ENCODE data around the gene GFRA4. TPM values are rescaled to one million over a fixed set of nuclear protein-coding genes. Genes with fewer than 3 reads are reported as not detected.

GFRA4 gene
- total RNA-seq, 5 donors from 2014 or later (not counting 1 experiment from before 2014, with no cell fraction given) = not detected

DNA sequence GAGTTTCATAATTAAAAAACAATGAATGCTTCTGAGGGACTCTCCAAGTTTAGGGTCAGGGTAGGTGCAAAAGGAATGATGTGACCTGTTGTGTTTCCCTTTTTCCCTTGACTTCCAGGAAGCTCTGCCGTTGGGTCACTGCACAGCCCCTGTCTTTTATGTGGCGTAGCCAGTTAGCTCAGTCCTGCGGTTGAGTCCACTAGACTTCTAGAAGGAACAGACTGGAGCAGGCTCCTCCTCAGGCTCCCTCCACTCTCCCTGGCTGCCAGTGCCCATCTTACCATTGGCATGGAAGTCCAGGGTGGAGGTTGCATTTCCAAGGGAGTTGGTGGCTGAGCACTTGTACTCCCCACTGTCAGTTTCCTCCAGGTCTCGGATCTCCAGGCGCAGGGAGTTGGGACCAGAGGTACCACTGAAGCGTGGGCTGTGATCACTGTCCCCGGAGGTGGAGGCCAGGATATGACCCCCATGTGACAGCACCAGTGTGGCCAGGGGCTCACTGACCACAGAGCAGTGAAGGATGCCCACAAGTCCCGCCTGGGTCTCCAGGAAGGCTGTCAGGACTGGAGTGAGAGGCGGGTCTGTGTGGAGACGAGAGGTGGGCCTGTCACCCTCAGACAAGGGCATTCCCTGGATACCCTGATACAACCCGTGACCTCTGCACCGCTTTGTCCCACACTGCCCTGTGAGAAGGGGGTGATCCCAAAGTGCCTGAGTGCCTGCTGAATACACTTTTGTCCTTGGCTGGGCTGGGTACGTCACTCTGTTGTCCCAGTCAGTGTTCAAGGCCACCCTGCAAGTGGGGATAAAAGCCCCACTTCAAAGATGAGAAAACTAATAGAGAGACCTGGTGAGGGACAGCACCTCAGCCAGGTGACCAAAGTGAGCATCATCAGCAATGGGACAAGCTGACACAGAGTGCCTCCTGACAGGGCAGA is 38.1 kb upstream of the GFRA4 start:
- H3K27ac Mint-ChIP-seq = no peak overlapping the region

DNA sequence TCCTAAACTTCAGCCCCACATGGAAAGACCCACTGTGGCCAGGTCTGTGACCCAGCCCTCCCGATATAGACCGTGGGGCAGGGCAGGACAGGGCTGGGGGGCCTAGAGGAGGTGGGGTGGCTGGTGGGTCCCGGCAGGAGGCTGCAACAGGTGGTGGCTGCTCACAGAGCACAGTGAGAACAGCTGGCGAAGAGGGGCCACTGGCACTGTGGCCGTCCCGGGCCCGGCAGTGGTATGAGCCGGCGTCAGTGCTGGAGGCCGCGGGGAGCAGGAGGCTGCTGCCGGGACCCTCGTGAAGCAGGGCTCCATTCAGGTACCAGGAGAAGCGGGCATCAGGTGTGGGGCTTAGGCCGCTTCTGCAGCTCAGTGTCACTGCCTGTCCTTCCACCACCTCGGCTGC is 35.8 kb upstream of the GFRA4 start:
- no peak overlapping the region for H3K27ac Mint-ChIP-seq
- H3K27me3 Mint-ChIP-seq = no peaks in the 10 kb centered on the region
- POLR2A ChIA-PET = no interaction called here
- H3K4me3 ChIP-seq (ENCODE audit: control insufficient read depth in 1 of 2, extremely low read depth in 1 of 2, low read length in 1 of 2) = no peak overlapping the region
- no peaks in the 10 kb centered on the region for H3K4me1 ChIP-seq (ENCODE audit: control insufficient read depth in 1 of 2, extremely low read depth in 1 of 2, insufficient read depth in 2 of 2, low read length in 2 of 2)
- ATAC-seq (replicated peaks in 1 of 4) (no peak), DNase-seq (no peak)
- 91% methylated on average over 13 of the region's 16 CpGs for WGBS (ENCODE audit: insufficient coverage)
- H3K36me3 Mint-ChIP-seq = no peaks in the 10 kb centered on the region
- H3K9me3 ChIP-seq = no peaks in the 10 kb centered on the region
- H3K36me3 ChIP-seq (ENCODE audit: control insufficient read depth in 2 of 2, extremely low read depth in 1 of 2, insufficient read depth in 1 of 2, low read length in 1 of 2) = no peaks in the 10 kb centered on the region
- H3K4me1 Mint-ChIP-seq = no peaks in the 10 kb centered on the region
- no peak overlapping the region for H3K27ac ChIP-seq (ENCODE audit: low read length)
- no peaks in the 10 kb centered on the region for H3K9me3 Mint-ChIP-seq
- CTCF ChIA-PET = no interaction called here
- H3K27me3 ChIP-seq (replicated peaks in 1 of 2; ENCODE audit: control insufficient read depth in 2 of 2, extremely low read depth in 1 of 2, insufficient read depth in 2 of 2, low read length in 1 of 2) = peaks cover 0 to 31% of the 10 kb centered on the region in 2 experiments
- H3K4me3 Mint-ChIP-seq = no peak overlapping the region

More for the DNA sequence above, 38.1 kb upstream of the GFRA4 start:
- H3K36me3 ChIP-seq (ENCODE audit: control insufficient read depth in 2 of 2, extremely low read depth in 1 of 2, insufficient read depth in 1 of 2, low read length in 1 of 2) = no peaks in the 10 kb centered on the region
- no peaks in the 10 kb centered on the region for H3K4me1 ChIP-seq (ENCODE audit: control insufficient read depth in 1 of 2, extremely low read depth in 1 of 2, insufficient read depth in 2 of 2, low read length in 2 of 2)
- WGBS (ENCODE audit: insufficient coverage) = 80% methylated on average over 11 of the region's 13 CpGs
- H3K9me3 ChIP-seq = no peaks in the 10 kb centered on the region
- Mint-ChIP-seq H3K9me3 (no peaks in the 10 kb centered on the region), H3K4me1 (no peaks in the 10 kb centered on the region), H3K27me3 (no peaks in the 10 kb centered on the region), H3K4me3 (no peak overlapping the region), H3K36me3 (no peaks in the 10 kb centered on the region)
- no peak overlapping the region for H3K4me3 ChIP-seq (ENCODE audit: control insufficient read depth in 1 of 2, extremely low read depth in 1 of 2, low read length in 1 of 2)
- POLR2A ChIA-PET = no interaction called here
- H3K27me3 ChIP-seq (replicated peaks in 1 of 2; ENCODE audit: control insufficient read depth in 2 of 2, extremely low read depth in 1 of 2, insufficient read depth in 2 of 2, low read length in 1 of 2) = peaks cover 0 to 46% of the 10 kb centered on the region in 2 experiments
- DNase-seq (no peak), ATAC-seq (replicated peaks in 1 of 4) (no peak)
- no peak overlapping the region for H3K27ac ChIP-seq (ENCODE audit: low read length)
- CTCF ChIA-PET = no interaction called here

DNA sequence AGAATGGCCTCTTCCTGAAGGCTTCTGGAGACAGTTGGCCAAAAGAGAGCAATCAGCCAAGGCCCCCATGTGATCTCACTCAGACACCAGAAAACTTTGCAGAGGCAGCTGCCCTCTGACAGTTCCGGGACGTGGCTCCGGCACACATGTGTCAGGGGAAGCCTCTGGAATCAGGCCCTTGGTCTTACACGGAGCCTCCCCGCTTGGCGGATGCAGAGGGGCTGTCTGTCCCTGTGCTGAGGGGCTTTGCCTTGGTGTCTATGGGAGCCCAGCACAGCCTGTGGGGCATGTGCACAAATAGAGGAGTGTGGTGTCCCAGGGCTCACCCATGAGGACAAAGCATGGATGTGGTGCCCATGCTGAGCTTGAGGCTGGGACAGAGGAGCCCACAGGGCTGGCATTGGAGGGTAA is 35.4 kb upstream of the GFRA4 start:
- Mint-ChIP-seq H3K36me3 (no peaks in the 10 kb centered on the region), H3K4me3 (no peak overlapping the region), H3K4me1 (no peaks in the 10 kb centered on the region), H3K27me3 (no peaks in the 10 kb centered on the region), H3K27ac (no peak overlapping the region), H3K9me3 (no peaks in the 10 kb centered on the region)
- Histone ChIP-seq H3K27me3 (replicated peaks in 1 of 2; ENCODE audit: control insufficient read depth in 2 of 2, extremely low read depth in 1 of 2, insufficient read depth in 2 of 2, low read length in 1 of 2) (peaks cover 0 to 29% of the 10 kb centered on the region in 2 experiments), H3K4me1 (ENCODE audit: control insufficient read depth in 1 of 2, extremely low read depth in 1 of 2, insufficient read depth in 2 of 2, low read length in 2 of 2) (no peaks in the 10 kb centered on the region), H3K4me3 (ENCODE audit: control insufficient read depth in 1 of 2, extremely low read depth in 1 of 2, low read length in 1 of 2) (no peak overlapping the region), H3K9me3 (no peaks in the 10 kb centered on the region), H3K27ac (ENCODE audit: low read length) (no peak overlapping the region), H3K36me3 (ENCODE audit: control insufficient read depth in 2 of 2, extremely low read depth in 1 of 2, insufficient read depth in 1 of 2, low read length in 1 of 2) (no peaks in the 10 kb centered on the region)
- WGBS (ENCODE audit: insufficient coverage) = 78% methylated on average over 6 of the region's 6 CpGs
- no peak for DNase-seq
- CTCF ChIA-PET = no interaction called here
- POLR2A ChIA-PET = no interaction called here
- no peak for ATAC-seq (replicated peaks in 1 of 4)

DNA sequence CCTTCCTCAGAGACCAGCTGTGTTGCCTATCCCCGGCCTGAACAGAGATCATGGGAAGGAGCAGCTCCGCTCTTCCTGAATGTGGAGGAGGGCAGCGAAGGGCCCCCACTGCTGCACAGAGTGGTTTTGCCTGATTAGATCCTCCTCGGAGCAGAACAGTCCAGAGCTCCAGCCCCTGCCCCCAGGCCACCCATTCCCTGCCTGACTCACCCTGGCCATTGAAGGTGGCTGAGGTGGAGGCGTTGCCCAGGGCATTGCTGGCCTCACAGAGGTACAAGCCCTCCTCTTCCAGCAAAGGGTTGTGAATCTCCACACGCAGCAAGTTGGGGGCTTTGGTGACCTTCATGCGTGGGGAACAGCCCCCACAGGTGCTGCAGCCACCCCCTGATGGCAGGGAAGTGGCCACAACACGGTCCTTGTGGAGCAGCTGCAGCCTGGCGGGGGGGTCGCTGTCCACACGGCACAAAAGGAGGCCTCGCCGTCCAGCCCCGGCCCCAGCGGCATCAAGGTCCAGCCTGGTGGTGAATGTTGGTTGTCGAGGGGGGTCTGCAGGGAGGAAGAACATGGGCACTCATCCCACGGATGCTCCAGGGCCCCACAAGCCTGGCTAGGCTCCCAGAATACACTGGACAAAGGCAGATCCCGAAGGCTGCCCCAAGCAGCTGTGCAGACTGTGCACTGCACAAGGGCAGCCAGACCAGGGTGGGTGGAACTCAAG is 34.5 kb upstream of the GFRA4 start:
- no peaks in the 10 kb centered on the region for H3K9me3 Mint-ChIP-seq
- Histone ChIP-seq H3K9me3 (no peaks in the 10 kb centered on the region), H3K27me3 (replicated peaks in 1 of 2; ENCODE audit: control insufficient read depth in 2 of 2, extremely low read depth in 1 of 2, insufficient read depth in 2 of 2, low read length in 1 of 2) (peaks cover 0 to 21% of the 10 kb centered on the region in 2 experiments), H3K27ac (ENCODE audit: low read length) (no peak overlapping the region), H3K4me1 (ENCODE audit: control insufficient read depth in 1 of 2, extremely low read depth in 1 of 2, insufficient read depth in 2 of 2, low read length in 2 of 2) (no peaks in the 10 kb centered on the region), H3K36me3 (ENCODE audit: control insufficient read depth in 2 of 2, extremely low read depth in 1 of 2, insufficient read depth in 1 of 2, low read length in 1 of 2) (no peaks in the 10 kb centered on the region), H3K4me3 (ENCODE audit: control insufficient read depth in 1 of 2, extremely low read depth in 1 of 2, low read length in 1 of 2) (no peak overlapping the region)
- ATAC-seq (replicated peaks in 1 of 4) (no peak), DNase-seq (no peak)
- POLR2A ChIA-PET = no interaction called here
- H3K27me3 Mint-ChIP-seq = no peaks in the 10 kb centered on the region
- H3K36me3 Mint-ChIP-seq = no peaks in the 10 kb centered on the region
- no peak overlapping the region for H3K4me3 Mint-ChIP-seq
- CTCF ChIA-PET = interaction anchor here in 1 of 2 donors (0.8 kb wide), 1 partner anchor 19 kb away, joined by 5 read pairs; no protein-coding TSS in a partner anchor
- H3K4me1 Mint-ChIP-seq = no peaks in the 10 kb centered on the region
- 74% methylated on average over 16 of the region's 18 CpGs for WGBS (ENCODE audit: insufficient coverage)
- H3K27ac Mint-ChIP-seq = no peak overlapping the region

DNA sequence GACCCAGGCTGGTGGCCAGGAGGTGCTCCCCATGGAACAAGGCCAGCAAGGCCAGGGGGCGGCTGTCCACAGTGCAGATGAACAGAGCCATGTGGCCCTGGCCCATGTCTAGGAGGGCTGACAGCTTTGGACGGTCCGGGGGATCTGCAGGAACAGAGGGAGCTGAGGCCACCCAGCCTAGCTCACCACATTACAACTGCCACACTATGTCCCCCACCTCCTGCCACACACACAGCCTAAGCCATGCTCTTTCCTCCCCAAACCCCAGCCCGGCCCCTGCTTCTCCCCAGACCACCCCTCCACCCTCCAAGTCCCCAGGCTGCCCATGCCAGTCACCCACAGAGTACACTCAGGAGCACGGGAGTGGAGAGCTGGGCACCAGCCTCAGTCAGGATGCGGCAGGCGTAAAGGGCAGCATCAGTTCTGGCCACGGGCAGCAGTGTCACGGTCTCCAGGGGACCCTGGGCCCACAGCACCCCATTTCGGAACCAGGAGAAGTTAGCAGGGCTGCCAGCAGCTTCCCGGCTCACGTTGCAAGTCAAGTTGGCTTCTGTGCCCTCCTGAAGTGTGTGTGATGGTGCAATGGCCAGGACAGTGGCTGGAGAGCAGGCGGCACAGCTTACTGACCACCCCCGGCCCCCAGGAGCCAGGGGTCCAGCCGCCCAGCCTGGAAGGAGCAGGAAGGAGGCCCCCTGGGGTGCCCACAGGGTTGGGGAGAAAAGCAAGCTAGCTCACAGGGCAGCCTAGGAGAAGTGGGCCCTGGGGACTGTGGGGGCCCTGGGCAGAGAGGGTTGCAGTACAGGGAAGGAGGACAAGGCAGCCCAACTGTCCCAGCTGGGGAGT is 33.8 kb upstream of the GFRA4 start:
- H3K4me1 Mint-ChIP-seq = no peaks in the 10 kb centered on the region
- H3K4me3 ChIP-seq (ENCODE audit: control insufficient read depth in 1 of 2, extremely low read depth in 1 of 2, low read length in 1 of 2) = no peak overlapping the region
- H3K27me3 Mint-ChIP-seq = no peaks in the 10 kb centered on the region
- no peaks in the 10 kb centered on the region for H3K9me3 Mint-ChIP-seq
- H3K36me3 Mint-ChIP-seq = no peaks in the 10 kb centered on the region
- H3K9me3 ChIP-seq = no peaks in the 10 kb centered on the region
- H3K36me3 ChIP-seq (ENCODE audit: control insufficient read depth in 2 of 2, extremely low read depth in 1 of 2, insufficient read depth in 1 of 2, low read length in 1 of 2) = no peaks in the 10 kb centered on the region
- H3K4me1 ChIP-seq (ENCODE audit: control insufficient read depth in 1 of 2, extremely low read depth in 1 of 2, insufficient read depth in 2 of 2, low read length in 2 of 2) = no peaks in the 10 kb centered on the region
- H3K27ac ChIP-seq (ENCODE audit: low read length) = no peak overlapping the region
- H3K27ac Mint-ChIP-seq = no peak overlapping the region
- peaks cover 0 to 25% of the 10 kb centered on the region in 2 experiments for H3K27me3 ChIP-seq (replicated peaks in 1 of 2; ENCODE audit: control insufficient read depth in 2 of 2, extremely low read depth in 1 of 2, insufficient read depth in 2 of 2, low read length in 1 of 2)
- ChIA-PET CTCF (interaction anchor here in 1 of 2 donors (0.8 kb wide), 1 partner anchor 18 kb away, joined by 5 read pairs; no protein-coding TSS in a partner anchor), POLR2A (no interaction called here)
- H3K4me3 Mint-ChIP-seq = no peak overlapping the region
- 81% methylated on average over 12 of the region's 15 CpGs for WGBS (ENCODE audit: insufficient coverage)
- no peak for ATAC-seq (replicated peaks in 1 of 4)
- DNase-seq = no peak

DNA sequence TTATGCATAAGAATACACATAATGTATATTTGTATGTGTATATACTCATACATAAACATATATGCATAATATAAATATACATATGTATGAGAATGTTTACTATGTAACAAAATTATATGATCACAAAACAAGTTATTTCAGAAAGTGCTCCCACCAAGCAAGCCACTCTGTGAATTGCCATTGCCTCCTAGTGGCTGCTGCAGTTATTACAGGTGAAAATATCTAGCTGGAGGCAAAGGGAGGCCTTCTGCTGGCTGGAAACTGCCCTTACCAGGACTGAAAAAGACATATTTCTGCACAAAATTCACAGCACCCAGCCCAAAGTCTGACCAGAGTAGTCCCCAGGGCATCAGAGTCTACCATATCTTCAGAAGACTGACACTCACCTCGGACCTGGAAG is 33.0 kb upstream of the GFRA4 start:
- H3K27ac Mint-ChIP-seq = no peak overlapping the region
- no peaks in the 10 kb centered on the region for H3K36me3 ChIP-seq (ENCODE audit: control insufficient read depth in 2 of 2, extremely low read depth in 1 of 2, insufficient read depth in 1 of 2, low read length in 1 of 2)
- WGBS (ENCODE audit: insufficient coverage) = no CpG with 5 or more reads among the region's 1 CpG
- H3K36me3 Mint-ChIP-seq = no peaks in the 10 kb centered on the region
- ATAC-seq (replicated peaks in 1 of 4) (no peak), DNase-seq (no peak)
- no peaks in the 10 kb centered on the region for H3K9me3 Mint-ChIP-seq
- H3K27me3 ChIP-seq (replicated peaks in 1 of 2; ENCODE audit: control insufficient read depth in 2 of 2, extremely low read depth in 1 of 2, insufficient read depth in 2 of 2, low read length in 1 of 2) = peaks cover 0 to 25% of the 10 kb centered on the region in 2 experiments
- ChIA-PET CTCF (no interaction called here), POLR2A (no interaction called here)
- no peaks in the 10 kb centered on the region for H3K9me3 ChIP-seq
- H3K27me3 Mint-ChIP-seq = no peaks in the 10 kb centered on the region
- H3K4me1 Mint-ChIP-seq = no peaks in the 10 kb centered on the region
- no peak overlapping the region for H3K27ac ChIP-seq (ENCODE audit: low read length)
- H3K4me3 Mint-ChIP-seq = no peak overlapping the region
- H3K4me3 ChIP-seq (ENCODE audit: control insufficient read depth in 1 of 2, extremely low read depth in 1 of 2, low read length in 1 of 2) = no peak overlapping the region
- H3K4me1 ChIP-seq (ENCODE audit: control insufficient read depth in 1 of 2, extremely low read depth in 1 of 2, insufficient read depth in 2 of 2, low read length in 2 of 2) = no peaks in the 10 kb centered on the region
